ENCODE data around the gene VHLL. TPM values are rescaled to one million over a fixed set of nuclear protein-coding genes. Genes with fewer than 3 reads are reported as not detected.
"Not testable (repeated sequence)": the region's sequence is repeated elsewhere in the genome, so short reads cannot be mapped to it uniquely, and the experiment has no call there.

The VHLL gene
- total and polyA plus RNA-seq, 5 donors = not detected

- WGBS = 94% methylated on average over 9 of the region's 9 CpGs
- intact Hi-C loops (cut with DNase I) = not testable (repeated sequence)
Measured at GRCh38 chr1:156323179-156323578, 24.1 kb upstream of the VHLL start.

DNA sequence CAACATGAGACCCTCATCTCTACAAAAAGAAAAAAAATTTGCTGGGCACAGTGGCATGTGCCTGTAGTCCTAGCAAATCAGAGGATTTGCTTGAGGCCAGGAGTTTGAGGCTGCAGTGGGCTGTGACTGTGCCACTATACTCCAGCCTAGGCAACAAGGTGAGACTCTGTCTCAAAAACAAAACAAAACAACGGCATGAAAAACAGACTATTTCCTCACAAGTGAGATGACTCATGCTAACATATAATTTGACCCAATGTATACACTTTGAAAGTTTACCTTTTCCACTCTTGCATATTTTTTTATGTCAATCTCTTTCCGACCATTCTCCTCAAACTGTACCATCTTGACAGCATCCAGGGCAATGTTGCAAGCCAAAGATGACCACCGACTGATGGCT, 21.5 kb upstream of the VHLL start:
- no peak overlapping the region for H3K4me3 ChIP-seq (ENCODE audit: low read length)
- H3K9me3 ChIP-seq (ENCODE audit: control insufficient read depth, low read length) = no peaks in the 10 kb centered on the region
- no peaks in the 10 kb centered on the region for H3K4me1 ChIP-seq (ENCODE audit: control insufficient read depth, insufficient read depth, low read length)
- no peaks in the 10 kb centered on the region for H3K27me3 ChIP-seq (ENCODE audit: control insufficient read depth, insufficient read depth)
- no peak overlapping the region for H3K27ac ChIP-seq (ENCODE audit: low read length)
- intact Hi-C loops (cut with DNase I) = no loop called here
- WGBS = 79% methylated on average over 3 of the region's 3 CpGs
- ATAC-seq (no peak), DNase-seq (no peak)

More at GRCh38 chr1:156323179-156323578, 24.1 kb upstream of the VHLL start:
- not testable (repeated sequence) for DNase-seq; ATAC-seq; H3K9me3 ChIP-seq (ENCODE audit: control insufficient read depth, low read length); H3K27ac ChIP-seq (ENCODE audit: low read length); H3K4me3 ChIP-seq (ENCODE audit: low read length); H3K27me3 ChIP-seq (ENCODE audit: control insufficient read depth, insufficient read depth); H3K4me1 ChIP-seq (ENCODE audit: control insufficient read depth, insufficient read depth, low read length)

GRCh38 chr1:156319664-156320063, 20.6 kb upstream of the VHLL start:
- intact Hi-C loops (cut with DNase I) = loop anchor here in 1 of 4 donors (10.0 kb wide), 1 partner anchor 235 kb away; the partner anchor contains the start of gene MEX3A

DNA sequence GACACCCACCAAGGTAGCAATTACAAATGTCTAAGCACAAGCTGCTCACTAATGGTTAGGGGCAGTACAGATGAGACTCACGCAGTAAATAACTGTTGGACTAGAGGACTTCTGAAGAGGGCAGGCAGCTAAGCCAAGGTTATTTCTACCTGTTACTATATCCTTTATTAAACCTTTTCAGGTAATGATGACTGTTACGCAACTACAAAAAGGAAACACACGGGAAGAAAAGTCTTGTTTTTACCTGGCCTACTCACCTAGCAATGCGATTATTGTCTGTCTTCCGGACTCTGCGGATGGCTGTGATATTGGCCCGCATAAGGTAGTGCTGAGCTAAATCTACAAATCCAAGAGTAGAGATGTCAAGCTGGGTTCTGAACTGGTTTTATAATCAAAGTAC, 17.8 kb upstream of the VHLL start:
- Histone ChIP-seq H3K27me3 (ENCODE audit: control insufficient read depth, insufficient read depth) (no peaks in the 10 kb centered on the region), H3K9me3 (ENCODE audit: control insufficient read depth, low read length) (no peaks in the 10 kb centered on the region), H3K4me3 (ENCODE audit: low read length) (no peak overlapping the region), H3K4me1 (ENCODE audit: control insufficient read depth, insufficient read depth, low read length) (no peaks in the 10 kb centered on the region), H3K27ac (ENCODE audit: low read length) (no peak overlapping the region)
- no peak for ATAC-seq
- 94% methylated on average over 7 of the region's 7 CpGs for WGBS
- intact Hi-C loops (cut with DNase I) = loop anchor here in 1 of 4 donors (10.0 kb wide), 1 partner anchor 232 kb away; the partner anchor contains the start of gene MEX3A
- no peak for DNase-seq

More at GRCh38 chr1:156319664-156320063, 20.6 kb upstream of the VHLL start:
- no peaks in the 10 kb centered on the region for H3K27me3 ChIP-seq (ENCODE audit: control insufficient read depth, insufficient read depth)
- no peaks in the 10 kb centered on the region for H3K4me1 ChIP-seq (ENCODE audit: control insufficient read depth, insufficient read depth, low read length)
- no peaks in the 10 kb centered on the region for H3K9me3 ChIP-seq (ENCODE audit: control insufficient read depth, low read length)
- DNase-seq (no peak), ATAC-seq (no peak)
- 79% methylated on average over 1 of the region's 1 CpG for WGBS
- no peak overlapping the region for H3K4me3 ChIP-seq (ENCODE audit: low read length)
- no peak overlapping the region for H3K27ac ChIP-seq (ENCODE audit: low read length)

DNA sequence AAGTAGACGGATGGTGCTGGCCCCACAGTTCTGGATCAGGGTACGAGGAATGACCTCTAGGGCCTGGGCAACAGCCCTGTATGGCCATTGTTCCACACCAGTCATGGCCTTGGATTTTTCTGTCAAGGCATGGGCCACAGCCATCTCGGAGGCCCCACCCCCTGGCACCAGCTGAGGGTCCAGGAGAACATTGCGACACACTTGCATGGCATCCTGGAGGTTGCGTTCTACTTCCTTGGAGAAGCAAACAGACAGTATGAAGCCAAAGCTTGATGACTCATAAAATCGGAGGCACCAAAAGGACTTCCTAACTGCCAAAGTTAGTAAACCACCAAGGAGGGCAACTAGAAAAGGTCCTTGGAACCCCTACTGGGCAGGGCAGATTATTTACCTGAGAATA, 11.9 kb upstream of the VHLL start:
- no peak overlapping the region for H3K4me3 ChIP-seq (ENCODE audit: low read length)
- ATAC-seq = peak in 1 of 2 donors; percentile 51
- peak in 1 of 3 donors; percentile 36 for DNase-seq
- WGBS = 85% methylated on average over 6 of the region's 6 CpGs
- H3K9me3 ChIP-seq (ENCODE audit: control insufficient read depth, low read length) = no peaks in the 10 kb centered on the region
- H3K4me1 ChIP-seq (ENCODE audit: control insufficient read depth, insufficient read depth, low read length) = no peaks in the 10 kb centered on the region
- no peak overlapping the region for H3K27ac ChIP-seq (ENCODE audit: low read length)
- no peaks in the 10 kb centered on the region for H3K27me3 ChIP-seq (ENCODE audit: control insufficient read depth, insufficient read depth)
- intact Hi-C loops (cut with DNase I) = loop anchor here in 1 of 4 donors (10.0 kb wide), 1 partner anchor 226 kb away; the partner anchor contains the start of gene MEX3A

GRCh38 chr1:156308078-156308477, 9.0 kb upstream of the VHLL start:
- no peak for ATAC-seq

DNA sequence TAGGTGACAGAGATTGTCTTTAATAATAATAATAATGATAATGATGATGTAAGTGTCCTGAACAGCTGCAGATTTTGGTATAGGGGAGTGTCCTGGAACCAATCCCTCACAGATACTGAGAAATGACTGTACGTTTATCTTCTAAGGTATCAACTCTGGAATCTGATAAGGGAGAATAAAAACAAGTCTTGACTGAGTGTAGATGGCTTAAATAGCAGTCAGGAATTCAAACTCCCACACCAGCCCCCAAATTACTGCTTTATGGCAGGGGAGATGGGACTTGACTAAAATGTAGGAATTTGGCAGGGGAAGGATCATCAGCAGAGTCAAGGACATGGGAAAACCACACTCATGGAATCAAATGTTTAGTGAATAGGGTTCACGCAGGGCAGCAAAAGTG, 6.1 kb upstream of the VHLL start:
- 74% methylated on average over 2 of the region's 2 CpGs for WGBS
- Histone ChIP-seq H3K27me3 (ENCODE audit: control insufficient read depth, insufficient read depth) (no peaks in the 10 kb centered on the region), H3K9me3 (ENCODE audit: control insufficient read depth, low read length) (no peaks in the 10 kb centered on the region), H3K4me3 (ENCODE audit: low read length) (no peak overlapping the region), H3K4me1 (ENCODE audit: control insufficient read depth, insufficient read depth, low read length) (no peaks in the 10 kb centered on the region), H3K27ac (ENCODE audit: low read length) (no peak overlapping the region)
- intact Hi-C loops (cut with DNase I) = no loop called here
- no peak for DNase-seq
- ATAC-seq = no peak

More at GRCh38 chr1:156308078-156308477, 9.0 kb upstream of the VHLL start:
- Histone ChIP-seq H3K4me3 (ENCODE audit: low read length) (no peak overlapping the region), H3K9me3 (ENCODE audit: control insufficient read depth, low read length) (no peaks in the 10 kb centered on the region), H3K27me3 (ENCODE audit: control insufficient read depth, insufficient read depth) (no peaks in the 10 kb centered on the region), H3K27ac (ENCODE audit: low read length) (no peak overlapping the region), H3K4me1 (ENCODE audit: control insufficient read depth, insufficient read depth, low read length) (no peaks in the 10 kb centered on the region)
- no peak for DNase-seq
- intact Hi-C loops (cut with DNase I) = no loop called here

GRCh38 chr1:156303241-156303640, 4.1 kb upstream of the VHLL start:
- no peak overlapping the region for H3K4me3 ChIP-seq (ENCODE audit: low read length)
- 99% methylated on average over 4 of the region's 4 CpGs for WGBS
- ATAC-seq = no peak
- DNase-seq = no peak
- H3K27ac ChIP-seq (ENCODE audit: low read length) = no peak overlapping the region
- H3K9me3 ChIP-seq (ENCODE audit: control insufficient read depth, low read length) = no peaks in the 10 kb centered on the region
- intact Hi-C loops (cut with DNase I) = no loop called here
- no peaks in the 10 kb centered on the region for H3K27me3 ChIP-seq (ENCODE audit: control insufficient read depth, insufficient read depth)
- no peaks in the 10 kb centered on the region for H3K4me1 ChIP-seq (ENCODE audit: control insufficient read depth, insufficient read depth, low read length)

DNA sequence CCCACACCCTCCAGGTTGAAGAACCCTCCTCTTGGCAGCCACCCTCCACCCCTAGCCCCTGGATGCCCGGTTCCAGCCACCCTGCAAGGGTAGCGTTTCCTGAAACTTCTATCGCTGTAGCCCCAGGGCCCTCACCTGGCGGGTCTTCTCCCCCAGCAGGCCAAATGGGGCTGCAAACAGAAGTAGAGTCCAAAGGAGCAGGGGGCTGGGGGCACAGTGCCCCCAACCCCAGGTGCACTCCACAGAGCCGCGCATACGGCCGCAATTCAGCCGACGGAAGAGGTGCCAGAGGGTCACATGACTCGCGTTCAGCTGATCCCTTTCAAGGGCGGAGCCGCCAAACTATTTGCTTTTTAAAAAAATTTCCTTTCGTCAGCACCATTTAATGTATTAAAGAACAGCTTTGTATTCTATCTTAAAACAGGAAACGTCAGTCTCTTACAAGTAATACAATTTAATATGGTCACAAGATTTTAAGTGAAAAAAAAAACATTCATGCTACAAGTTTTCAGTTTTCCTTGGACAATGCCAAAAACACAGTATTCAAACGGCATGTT, 3.6 kb downstream of the VHLL start, which contains the start of gene GLMP:
TSS of gene GLMP (minus strand) at position 289 of the 557 bp plus-strand sequence. CDS start at position 255, 34 bp downstream.
- DNase-seq = peak; percentile 75 to 90 (median 83)
- intact Hi-C loops (cut with DNase I) = no loop called here
- WGBS = under 1% methylated on average over 17 of the region's 17 CpGs

GRCh38 chr1:156293895-156294294, 5.2 kb downstream of the VHLL start:
- WGBS = 90% methylated on average over 9 of the region's 9 CpGs
- Histone ChIP-seq H3K4me3 (ENCODE audit: low read length) (no peak overlapping the region), H3K27me3 (ENCODE audit: control insufficient read depth, insufficient read depth) (no peaks in the 10 kb centered on the region), H3K9me3 (ENCODE audit: control insufficient read depth, low read length) (no peaks in the 10 kb centered on the region), H3K27ac (ENCODE audit: low read length) (no peak overlapping the region), H3K4me1 (ENCODE audit: control insufficient read depth, insufficient read depth, low read length) (peaks cover 3% of the 10 kb centered on the region)
- intact Hi-C loops (cut with DNase I) = no loop called here
- DNase-seq (peak in 1 of 3 donors; percentile 55), ATAC-seq (no peak)

More for the DNA sequence above, 3.6 kb downstream of the VHLL start, which contains the start of gene GLMP:
- ATAC-seq = peak; percentile 46 to 49
- H3K27ac ChIP-seq (ENCODE audit: low read length) = peak within 1 kb of the TSS; percentile 1
- peak within 1 kb of the TSS; percentile 64 for H3K4me3 ChIP-seq (ENCODE audit: low read length)
- no peaks in the 10 kb centered on the region for H3K27me3 ChIP-seq (ENCODE audit: control insufficient read depth, insufficient read depth)
- H3K4me1 ChIP-seq (ENCODE audit: control insufficient read depth, insufficient read depth, low read length) = peaks cover 3% of the 10 kb centered on the region
- no peaks in the 10 kb centered on the region for H3K9me3 ChIP-seq (ENCODE audit: control insufficient read depth, low read length)

GRCh38 chr1:156293098-156293434, 6.0 kb downstream of the VHLL start:
- no peak for DNase-seq
- Histone ChIP-seq H3K9me3 (ENCODE audit: control insufficient read depth, low read length) (no peaks in the 10 kb centered on the region), H3K4me3 (ENCODE audit: low read length) (no peak overlapping the region), H3K4me1 (ENCODE audit: control insufficient read depth, insufficient read depth, low read length) (peaks cover 3% of the 10 kb centered on the region), H3K27ac (ENCODE audit: low read length) (no peak overlapping the region), H3K27me3 (ENCODE audit: control insufficient read depth, insufficient read depth) (no peaks in the 10 kb centered on the region)
- 90% methylated on average over 8 of the region's 8 CpGs for WGBS
- intact Hi-C loops (cut with DNase I) = no loop called here
- ATAC-seq = no peak
